GM06990 (cell line): ENCODE results near the gene CD244.

ENCODE experiments used
- DNase-seq: peaks from one replicate; pipeline ENCODE4 v3.0.0-alpha.2; 2011; ENCODE audit not compliant: insufficient read length; ENCODE audit errors: extremely low read depth
- H3K27me3 ChIP-seq: replicated peaks from 2 replicates; pipeline ENCODE4 v1.6.0; 2011; ENCODE audit warnings: low read length; ENCODE audit not compliant: control insufficient read depth, insufficient read depth
- H3K36me3 ChIP-seq: 2 replicates; pipeline ENCODE4 v1.5.1; 2011; ENCODE audit warnings: low read length; ENCODE audit not compliant: control insufficient read depth, insufficient read depth
- H3K4me3 ChIP-seq: replicated peaks from 2 replicates; pipeline ENCODE4 v1.5.1; 2011; ENCODE audit warnings: low read depth, mild to moderate bottlenecking, control low read depth, low read length
- CTCF ChIP-seq: IDR thresholded peaks from 2 replicates; pipeline ENCODE4 v1.5.1; 2011; ENCODE audit warnings: low read length, control low read depth, mild to moderate bottlenecking, inconsistent platforms; ENCODE audit not compliant: insufficient read depth, poor library complexity, severe bottlenecking

CD244 gene

GRCh38 chr1:160858097-160858496 lies 4.6 kb downstream of the CD244 start:
- Histone ChIP-seq H3K4me3 (no peak overlapping the region), H3K36me3 (no peaks in the 10 kb centered on the region), H3K27me3 (no peaks in the 10 kb centered on the region; the same call in 1 of the 2 replicates)
- no peak for TF ChIP-seq CTCF
- DNase-seq, result no peak

- no peaks in the 10 kb centered on the region for H3K36me3 ChIP-seq
- peak; percentile 38 for DNase-seq
- no peak for TF ChIP-seq CTCF
- no peaks in the 10 kb centered on the region for H3K27me3 ChIP-seq
- no peak overlapping the region for H3K4me3 ChIP-seq
These were observed 7.3 kb downstream of the CD244 start for GRCh38 chr1:160855181-160855981.

GRCh38 chr1:160853754-160854153 lies 8.9 kb downstream of the CD244 start:
- TF ChIP-seq CTCF, result no peak
- no peaks in the 10 kb centered on the region for H3K27me3 ChIP-seq
- no peak overlapping the region for H3K4me3 ChIP-seq
- DNase-seq, result no peak
- no peaks in the 10 kb centered on the region for H3K36me3 ChIP-seq

- Histone ChIP-seq H3K4me3 (no peak overlapping the region), H3K36me3 (no peaks in the 10 kb centered on the region), H3K27me3 (no peaks in the 10 kb centered on the region)
- no peak for DNase-seq
- TF ChIP-seq CTCF, result no peak
These were observed 9.7 kb downstream of the CD244 start for GRCh38 chr1:160853014-160853413.

- H3K4me3 ChIP-seq, result no peak overlapping the region
- no peak for DNase-seq
- H3K27me3 ChIP-seq, result no peaks in the 10 kb centered on the region
- TF ChIP-seq CTCF, result no peak
- no peaks in the 10 kb centered on the region for H3K36me3 ChIP-seq
These were observed 11.7 kb downstream of the CD244 start for GRCh38 chr1:160850993-160851392.
